GM12878 (cell line): ENCODE results near the gene EVX2. TPM values are rescaled to one million over a fixed set of nuclear protein-coding genes. Genes with fewer than 3 reads are reported as not detected.

Experiments used
- ATAC-seq: fragments of 200-7000 bp; cut with Tn5 transposase; 3 replicates; pipeline ENCODE4 v1.9.1; 2020; ENCODE audit warnings: mild to moderate bottlenecking, moderate library complexity
- BruUV-seq: library from RNA; stranded (reverse); fragments of 400-500 nt; replicated peaks from 2 replicates; lab custom pipeline; 2021; lab: Mats Ljungman, UMichigan
- CTCF ChIA-PET: fragments of 300-600 bp; sonication (Branson Sonifier 250); formaldehyde crosslinking; extraction: SDS; loops from one replicate; lab custom pipeline; 2021; ENCODE audit warnings: inconsistent platforms; lab: Yijun Ruan, JAX
- POLR2A ChIA-PET: fragments of 350-600 bp; formaldehyde crosslinking; extraction: SDS; loops from one replicate; lab custom pipeline; 2021; ENCODE audit warnings: inconsistent platforms; lab: Charles Lee
- RAD21 ChIA-PET: fragments of 300-600 bp; sonication (Branson Sonifier 250); formaldehyde crosslinking; loops from one replicate; lab custom pipeline; 2023; ENCODE audit warnings: antibody characterized with exemption; ENCODE audit not compliant: unreplicated experiment; lab: Charles Lee
- SMC1A ChIA-PET: fragments of 300-600 bp; sonication (Branson Sonifier 250); formaldehyde crosslinking; loops from one replicate; lab custom pipeline; 2023; ENCODE audit not compliant: unreplicated experiment, uncharacterized antibody; lab: Charles Lee
- DNase-seq: peaks from one replicate; pipeline ENCODE4 v3.0.0-alpha.2; 2011; ENCODE audit warnings: low read depth, low spot score
- FAIRE-seq: peaks from 3 replicates; lab custom pipeline; 2011; peaks lifted over from hg19 to GRCh38; lab: Jason Lieb, UNC
- H2AFZ ChIP-seq: 2 replicates; pipeline ENCODE4 v1.6.0; 2011; ENCODE audit warnings: low read depth, low read length, control low read depth; ENCODE audit not compliant: control insufficient read depth
- H3K27ac ChIP-seq: 2 replicates; pipeline ENCODE4 v1.5.1; 2011; ENCODE audit warnings: control low read depth; ENCODE audit not compliant: control insufficient read depth, insufficient read depth
- H3K27me3 ChIP-seq, 2 experiments: replicated peaks in 1 of 2; 2 replicates each; pipeline versions ENCODE4 v1.6.0 to v1.6.1; 2011; ENCODE audit warnings: low read length in 1 of 2; ENCODE audit not compliant: control insufficient read depth in 2 of 2, insufficient read depth in 2 of 2
- H3K36me3 ChIP-seq, 2 experiments: 2 replicates each; pipeline ENCODE4 v1.5.1; 2011; ENCODE audit warnings: low read length in 1 of 2; ENCODE audit not compliant: control insufficient read depth in 2 of 2, insufficient read depth in 2 of 2
- H3K4me1 ChIP-seq: 2 replicates; pipeline ENCODE4 v1.6.1; 2011; ENCODE audit warnings: mild to moderate bottlenecking, low read length, moderate library complexity, mixed read lengths; ENCODE audit not compliant: control insufficient read depth, insufficient read depth
- H3K4me2 ChIP-seq: 2 replicates; pipeline ENCODE4 v1.6.0; 2011; ENCODE audit warnings: control low read depth; ENCODE audit not compliant: control insufficient read depth, insufficient read depth
- H3K4me3 ChIP-seq: fragments of 200-600 bp; sonication (generic); 2 replicates; pipeline ENCODE4 v1.5.1; 2016
- H3K79me2 ChIP-seq: 2 replicates; pipeline ENCODE4 v1.6.0; 2011; ENCODE audit warnings: low read length; ENCODE audit not compliant: control insufficient read depth, insufficient read depth
- H3K9ac ChIP-seq: 2 replicates; pipeline ENCODE4 v1.8.0; 2011; ENCODE audit warnings: low read length, control low read depth, mixed read lengths; ENCODE audit not compliant: control insufficient read depth, insufficient read depth
- H3K9me3 ChIP-seq: replicated peaks from 3 replicates; pipeline ENCODE4 v1.5.1; 2011; ENCODE audit warnings: mild to moderate bottlenecking, low read length; ENCODE audit not compliant: control insufficient read depth, insufficient read depth
- H4K20me1 ChIP-seq: 2 replicates; pipeline ENCODE4 v1.6.0; 2011; ENCODE audit not compliant: control insufficient read depth, insufficient read depth
- CREM ChIP-seq: IDR thresholded peaks from 2 replicates; pipeline ENCODE4 v1.6.1; 2014; ENCODE audit warnings: antibody characterized with exemption, low read depth
- IRF3 ChIP-seq: fragments of 450-650 bp; IDR thresholded peaks from 2 replicates; pipeline ENCODE4 v1.6.1; 2014; ENCODE audit warnings: mild to moderate bottlenecking
- KLF5 ChIP-seq: fragments of 450-650 bp; IDR thresholded peaks from 2 replicates; pipeline ENCODE4 v1.6.1; 2014; ENCODE audit warnings: mild to moderate bottlenecking; ENCODE audit not compliant: partially characterized antibody
- WGBS: methylation state at CpG from one replicate; pipeline ENCODE4 v1.1.6; 2016; ENCODE audit warnings: low lambda C conversion rate; ENCODE audit not compliant: insufficient replicate concordance, insufficient coverage; ENCODE audit errors: missing lambda C conversion rate; 5-methylcytosine and 5-hydroxymethylcytosine counted together
- in situ Hi-C: fragments of 300-500 bp; cut with MboI; formaldehyde crosslinking; loops from 9 replicates; pipeline ENCODE4 v1.14.3; 2018; ENCODE audit warnings: mixed read lengths
- intact Hi-C: fragments of 100-400 bp; cut with micrococcal nuclease; formaldehyde crosslinking; loops from one replicate; pipeline ENCODE4 v1.14.2; 2022; ENCODE audit not compliant: unreplicated experiment
- polyA plus RNA-seq, 11 experiments: library from polyadenylated mRNA; depleted of rRNA in 4 of 11; unstranded in 6 of 11; stranded (reverse) in 5 of 11; fragments of >200 nt; fragmentation: Nextera tagmentation in 4 of 11; fragmentation: Illumina TruSeq in 1 of 11; extraction: Ambion mirVana in 4 of 11; extraction: Trizol in 1 of 11; gene quantifications; 1 replicate in 1 of 11; 2 replicates in 10 of 11; pipeline versions ENCODE4 v1.2.1 to v1.2.3, GENCODE V29; 2011 to 2016; ENCODE audit warnings: inconsistent platforms in 2 of 11, missing spikeins in 2 of 11, low read depth in 1 of 11
- total RNA-seq, 4 experiments: library from RNA; depleted of rRNA in 3 of 4; stranded (reverse); fragments of >200 nt in 3 of 4; fragmentation: Illumina TruSeq in 1 of 4; extraction: Trizol in 1 of 4; gene quantifications; 2 replicates each; pipeline versions ENCODE4 v1.2.1 to v1.2.3, GENCODE V29; 2013 to 2021

The EVX2 gene
- total and polyA plus RNA-seq, 10 of the 15 experiments (the other 5 are each of a cell fraction or from before 2014, with no cell fraction given), result not detected

GRCh38 chr2:176120364-176121189, 36.8 kb upstream of the EVX2 start:
- ChIA-PET POLR2A (no interaction called here), RAD21 (no interaction called here), CTCF (interaction anchor here (0.6 to 1.4 kb wide), 5 partner anchors 10 to 531 kb away, joined by 3 to 7 read pairs (median 4); no protein-coding TSS in a partner anchor)
- ATAC-seq, result no peak
- H3K4me2 ChIP-seq, result no peak overlapping the region
- no peaks in the 10 kb centered on the region for H3K4me1 ChIP-seq
- intact Hi-C loops, result no loop called here
- no peak overlapping the region for H3K4me3 ChIP-seq
- no peak overlapping the region for H3K9ac ChIP-seq
- 23% methylated on average over 13 of the region's 13 CpGs for WGBS
- DNase-seq, result no peak
- no peak for FAIRE-seq
- no peak overlapping the region for H3K27ac ChIP-seq
- H3K36me3 ChIP-seq, result no peaks in the 10 kb centered on the region
- in situ Hi-C loops, result loop anchor here (10.0 kb wide), 1 partner anchor 704 kb away; no protein-coding TSS in a partner anchor
- TF ChIP-seq KLF5 (no peak), CREM (no peak), IRF3 (no peak)
- TF ChIP-seq, all 136 proteins: peak for 0
- H3K79me2 ChIP-seq, result no peaks in the 10 kb centered on the region
- peaks cover 1% of the 10 kb centered on the region; the same call in 1 of the 3 replicates for H3K9me3 ChIP-seq
- H4K20me1 ChIP-seq, result no peaks in the 10 kb centered on the region
- H3K27me3 ChIP-seq, result peaks cover 7 to 37% of the 10 kb centered on the region in 2 experiments
- SMC1A ChIA-PET, result no interaction called here
- no TSS peak for BruUV-seq
- H2AFZ ChIP-seq, result no peak overlapping the region
